WTC11 (cell line): ENCODE results near the gene ZNF213.

ENCODE experiments used
- FOXJ3 ChIP-seq: sonication (generic); formaldehyde crosslinking; IDR thresholded peaks from 2 replicates; pipeline ENCODE4 v1.9.0; 2021; ENCODE audit warnings: missing genetic modification reagents, mild to moderate bottlenecking, borderline replicate concordance
- NFE2L1 ChIP-seq: sonication (generic); formaldehyde crosslinking; IDR thresholded peaks from 2 replicates; pipeline ENCODE4 v1.8.1; 2023; ENCODE audit warnings: missing genetic modification reagents
- TF ChIP-seq, protein P1 (sequence below): fragments of 200-600 bp; IDR thresholded peaks from 2 replicates; pipeline ENCODE4 v1.8.0; 2022; ENCODE audit warnings: antibody characterized with exemption
- TF ChIP-seq, protein P2 (sequence below): sonication (generic); formaldehyde crosslinking; conservative IDR thresholded peaks from 2 replicates; pipeline ENCODE4 v1.8.1; 2022; ENCODE audit warnings: mild to moderate bottlenecking, missing genetic modification reagents
- TF ChIP-seq, protein P3 (sequence below): sonication (generic); formaldehyde crosslinking; IDR thresholded peaks from 2 replicates; pipeline ENCODE4 v1.8.1; 2023; ENCODE audit warnings: mild to moderate bottlenecking, missing genetic modification reagents, borderline replicate concordance
- TF ChIP-seq, protein P4 (sequence below): sonication (generic); formaldehyde crosslinking; IDR thresholded peaks from 2 replicates; pipeline ENCODE4 v1.8.0; 2022; ENCODE audit warnings: missing genetic modification reagents

DNA sequence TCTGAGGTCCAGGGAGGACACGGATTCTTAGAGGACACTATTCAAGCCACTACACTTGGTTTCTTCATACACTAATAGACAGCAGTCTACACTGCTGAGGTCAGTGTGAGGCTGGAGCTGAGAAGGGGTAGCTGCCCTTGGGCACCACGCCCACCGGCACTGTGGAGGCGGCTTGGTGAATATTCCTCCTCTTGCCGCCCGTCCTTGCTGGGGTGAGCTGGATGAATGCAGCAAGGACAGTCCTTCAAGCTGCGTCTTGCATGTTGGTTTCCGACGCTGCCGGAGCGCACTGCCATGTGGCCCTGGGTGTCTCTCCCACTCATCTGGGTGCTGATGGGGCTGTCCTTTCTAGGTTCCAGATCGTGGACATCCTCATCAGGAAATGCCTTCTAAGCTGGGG, 19.8 kb upstream of the ZNF213 start:
- TF ChIP-seq, protein P1, sequence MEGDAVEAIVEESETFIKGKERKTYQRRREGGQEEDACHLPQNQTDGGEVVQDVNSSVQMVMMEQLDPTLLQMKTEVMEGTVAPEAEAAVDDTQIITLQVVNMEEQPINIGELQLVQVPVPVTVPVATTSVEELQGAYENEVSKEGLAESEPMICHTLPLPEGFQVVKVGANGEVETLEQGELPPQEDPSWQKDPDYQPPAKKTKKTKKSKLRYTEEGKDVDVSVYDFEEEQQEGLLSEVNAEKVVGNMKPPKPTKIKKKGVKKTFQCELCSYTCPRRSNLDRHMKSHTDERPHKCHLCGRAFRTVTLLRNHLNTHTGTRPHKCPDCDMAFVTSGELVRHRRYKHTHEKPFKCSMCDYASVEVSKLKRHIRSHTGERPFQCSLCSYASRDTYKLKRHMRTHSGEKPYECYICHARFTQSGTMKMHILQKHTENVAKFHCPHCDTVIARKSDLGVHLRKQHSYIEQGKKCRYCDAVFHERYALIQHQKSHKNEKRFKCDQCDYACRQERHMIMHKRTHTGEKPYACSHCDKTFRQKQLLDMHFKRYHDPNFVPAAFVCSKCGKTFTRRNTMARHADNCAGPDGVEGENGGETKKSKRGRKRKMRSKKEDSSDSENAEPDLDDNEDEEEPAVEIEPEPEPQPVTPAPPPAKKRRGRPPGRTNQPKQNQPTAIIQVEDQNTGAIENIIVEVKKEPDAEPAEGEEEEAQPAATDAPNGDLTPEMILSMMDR: no peak
- TF ChIP-seq, protein P2, sequence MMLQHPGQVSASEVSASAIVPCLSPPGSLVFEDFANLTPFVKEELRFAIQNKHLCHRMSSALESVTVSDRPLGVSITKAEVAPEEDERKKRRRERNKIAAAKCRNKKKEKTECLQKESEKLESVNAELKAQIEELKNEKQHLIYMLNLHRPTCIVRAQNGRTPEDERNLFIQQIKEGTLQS (CRISPR knock-in tag): no peak
- TF ChIP-seq, protein P3, sequence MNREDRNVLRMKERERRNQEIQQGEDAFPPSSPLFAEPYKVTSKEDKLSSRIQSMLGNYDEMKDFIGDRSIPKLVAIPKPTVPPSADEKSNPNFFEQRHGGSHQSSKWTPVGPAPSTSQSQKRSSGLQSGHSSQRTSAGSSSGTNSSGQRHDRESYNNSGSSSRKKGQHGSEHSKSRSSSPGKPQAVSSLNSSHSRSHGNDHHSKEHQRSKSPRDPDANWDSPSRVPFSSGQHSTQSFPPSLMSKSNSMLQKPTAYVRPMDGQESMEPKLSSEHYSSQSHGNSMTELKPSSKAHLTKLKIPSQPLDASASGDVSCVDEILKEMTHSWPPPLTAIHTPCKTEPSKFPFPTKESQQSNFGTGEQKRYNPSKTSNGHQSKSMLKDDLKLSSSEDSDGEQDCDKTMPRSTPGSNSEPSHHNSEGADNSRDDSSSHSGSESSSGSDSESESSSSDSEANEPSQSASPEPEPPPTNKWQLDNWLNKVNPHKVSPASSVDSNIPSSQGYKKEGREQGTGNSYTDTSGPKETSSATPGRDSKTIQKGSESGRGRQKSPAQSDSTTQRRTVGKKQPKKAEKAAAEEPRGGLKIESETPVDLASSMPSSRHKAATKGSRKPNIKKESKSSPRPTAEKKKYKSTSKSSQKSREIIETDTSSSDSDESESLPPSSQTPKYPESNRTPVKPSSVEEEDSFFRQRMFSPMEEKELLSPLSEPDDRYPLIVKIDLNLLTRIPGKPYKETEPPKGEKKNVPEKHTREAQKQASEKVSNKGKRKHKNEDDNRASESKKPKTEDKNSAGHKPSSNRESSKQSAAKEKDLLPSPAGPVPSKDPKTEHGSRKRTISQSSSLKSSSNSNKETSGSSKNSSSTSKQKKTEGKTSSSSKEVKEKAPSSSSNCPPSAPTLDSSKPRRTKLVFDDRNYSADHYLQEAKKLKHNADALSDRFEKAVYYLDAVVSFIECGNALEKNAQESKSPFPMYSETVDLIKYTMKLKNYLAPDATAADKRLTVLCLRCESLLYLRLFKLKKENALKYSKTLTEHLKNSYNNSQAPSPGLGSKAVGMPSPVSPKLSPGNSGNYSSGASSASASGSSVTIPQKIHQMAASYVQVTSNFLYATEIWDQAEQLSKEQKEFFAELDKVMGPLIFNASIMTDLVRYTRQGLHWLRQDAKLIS (CRISPR knock-in tag): no peak
- TF ChIP-seq, protein P4, sequence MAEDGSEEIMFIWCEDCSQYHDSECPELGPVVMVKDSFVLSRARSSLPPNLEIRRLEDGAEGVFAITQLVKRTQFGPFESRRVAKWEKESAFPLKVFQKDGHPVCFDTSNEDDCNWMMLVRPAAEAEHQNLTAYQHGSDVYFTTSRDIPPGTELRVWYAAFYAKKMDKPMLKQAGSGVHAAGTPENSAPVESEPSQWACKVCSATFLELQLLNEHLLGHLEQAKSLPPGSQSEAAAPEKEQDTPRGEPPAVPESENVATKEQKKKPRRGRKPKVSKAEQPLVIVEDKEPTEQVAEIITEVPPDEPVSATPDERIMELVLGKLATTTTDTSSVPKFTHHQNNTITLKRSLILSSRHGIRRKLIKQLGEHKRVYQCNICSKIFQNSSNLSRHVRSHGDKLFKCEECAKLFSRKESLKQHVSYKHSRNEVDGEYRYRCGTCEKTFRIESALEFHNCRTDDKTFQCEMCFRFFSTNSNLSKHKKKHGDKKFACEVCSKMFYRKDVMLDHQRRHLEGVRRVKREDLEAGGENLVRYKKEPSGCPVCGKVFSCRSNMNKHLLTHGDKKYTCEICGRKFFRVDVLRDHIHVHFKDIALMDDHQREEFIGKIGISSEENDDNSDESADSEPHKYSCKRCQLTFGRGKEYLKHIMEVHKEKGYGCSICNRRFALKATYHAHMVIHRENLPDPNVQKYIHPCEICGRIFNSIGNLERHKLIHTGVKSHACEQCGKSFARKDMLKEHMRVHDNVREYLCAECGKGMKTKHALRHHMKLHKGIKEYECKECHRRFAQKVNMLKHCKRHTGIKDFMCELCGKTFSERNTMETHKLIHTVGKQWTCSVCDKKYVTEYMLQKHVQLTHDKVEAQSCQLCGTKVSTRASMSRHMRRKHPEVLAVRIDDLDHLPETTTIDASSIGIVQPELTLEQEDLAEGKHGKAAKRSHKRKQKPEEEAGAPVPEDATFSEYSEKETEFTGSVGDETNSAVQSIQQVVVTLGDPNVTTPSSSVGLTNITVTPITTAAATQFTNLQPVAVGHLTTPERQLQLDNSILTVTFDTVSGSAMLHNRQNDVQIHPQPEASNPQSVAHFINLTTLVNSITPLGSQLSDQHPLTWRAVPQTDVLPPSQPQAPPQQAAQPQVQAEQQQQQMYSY (CRISPR knock-in tag): no peak
- TF ChIP-seq NFE2L1: no peak
- TF ChIP-seq FOXJ3 (CRISPR knock-in tag): no peak
